PC-9 (cell line): ENCODE data around the gene UGT1A7. TPM values are rescaled to one million over a fixed set of nuclear protein-coding genes. Genes with fewer than 3 reads are reported as not detected.

Source experiments
- BruUV-seq: library from RNA; stranded (reverse); fragments of 400-500 nt; replicated peaks from 2 replicates; lab custom pipeline; 2021; lab: Mats Ljungman, UMichigan
- CTCF ChIA-PET: fragments of 300-600 bp; sonication (Branson Sonifier 250); formaldehyde crosslinking; loops from one replicate; lab custom pipeline; 2022; ENCODE audit warnings: antibody characterized with exemption; lab: Charles Lee
- POLR2A ChIA-PET: fragments of 300-600 bp; sonication (Branson Sonifier 250); formaldehyde crosslinking; loops from one replicate; lab custom pipeline; 2022; ENCODE audit warnings: antibody characterized with exemption; ENCODE audit not compliant: unreplicated experiment; lab: Charles Lee
- DNase-seq, 2 experiments: peaks; one replicate each; pipeline versions ENCODE4 v3.0.0 to v3.0.0-alpha.2; 2015 to 2022; ENCODE audit warnings: mixed read lengths in 1 of 2
- H2AFZ ChIP-seq: fragments of 200-600 bp; sonication (generic); 2 replicates; pipeline ENCODE4 v1.8.1; 2017; ENCODE audit warnings: antibody characterized with exemption
- H3F3A ChIP-seq: fragments of 200-600 bp; sonication (generic); 2 replicates; pipeline ENCODE4 v1.8.1; 2017; ENCODE audit warnings: antibody characterized with exemption, mild to moderate bottlenecking, low read depth; ENCODE audit not compliant: insufficient read depth
- H3K27ac ChIP-seq: fragments of 200-600 bp; sonication (generic); 2 replicates; pipeline ENCODE4 v1.6.1; 2016; ENCODE audit warnings: mixed run types
- H3K27me3 ChIP-seq: fragments of 200-600 bp; sonication (generic); 2 replicates; pipeline ENCODE4 v1.6.1; 2016; ENCODE audit warnings: low read depth, mixed run types; ENCODE audit not compliant: insufficient read depth
- H3K36me3 ChIP-seq: fragments of 200-600 bp; sonication (generic); 2 replicates; pipeline ENCODE4 v1.6.1; 2016; ENCODE audit warnings: low read depth, mixed run types
- H3K4me1 ChIP-seq: fragments of 200-600 bp; sonication (generic); replicated peaks from 2 replicates; pipeline ENCODE4 v1.6.1; 2016; ENCODE audit warnings: mixed run types; ENCODE audit not compliant: insufficient read depth
- H3K4me2 ChIP-seq: fragments of 200-600 bp; sonication (generic); 2 replicates; pipeline ENCODE4 v1.6.1; 2017; ENCODE audit warnings: mixed run types
- H3K4me3 ChIP-seq: fragments of 200-600 bp; sonication (generic); 2 replicates; pipeline ENCODE4 v1.6.1; 2016; ENCODE audit warnings: mixed run types
- H3K79me2 ChIP-seq: fragments of 200-600 bp; sonication (generic); 2 replicates; pipeline ENCODE4 v1.6.1; 2017; ENCODE audit warnings: low read depth, mixed run types
- H3K9me2 ChIP-seq: fragments of 200-600 bp; sonication (generic); 2 replicates; pipeline ENCODE4 v1.8.1; 2017; ENCODE audit warnings: mild to moderate bottlenecking; ENCODE audit not compliant: insufficient read depth
- H3K9me3 ChIP-seq: fragments of 200-600 bp; sonication (generic); 2 replicates; pipeline ENCODE4 v1.8.1; 2016; ENCODE audit warnings: low read depth; ENCODE audit not compliant: insufficient read depth
- H4K20me1 ChIP-seq: fragments of 200-600 bp; sonication (generic); 2 replicates; pipeline ENCODE4 v1.8.1; 2017; ENCODE audit not compliant: insufficient read depth
- EZH2 ChIP-seq: fragments of 200-600 bp; sonication (generic); IDR thresholded peaks from 2 replicates; pipeline ENCODE4 v1.8.0; 2017; ENCODE audit warnings: antibody characterized with exemption, low read depth
- intact Hi-C: fragments of 100-400 bp; cut with micrococcal nuclease; formaldehyde crosslinking; loops from one replicate; pipeline ENCODE4 v1.10.0; 2022; ENCODE audit not compliant: unreplicated experiment
- total RNA-seq: library from RNA; stranded (reverse); gene quantifications from 2 replicates; pipeline ENCODE4 v1.2.3, GENCODE V29; 2021
- TF ChIP-seq, protein P1 (sequence below): fragments of 200-600 bp; sonication (generic); conservative IDR thresholded peaks from 2 replicates; pipeline ENCODE4 v1.6.1; 2017; ENCODE audit warnings: mixed run types, antibody characterized with exemption, mild to moderate bottlenecking, moderate library complexity

UGT1A7 gene
- total RNA-seq, 1 experiment from 2014 or later = 20.3 TPM

DNA sequence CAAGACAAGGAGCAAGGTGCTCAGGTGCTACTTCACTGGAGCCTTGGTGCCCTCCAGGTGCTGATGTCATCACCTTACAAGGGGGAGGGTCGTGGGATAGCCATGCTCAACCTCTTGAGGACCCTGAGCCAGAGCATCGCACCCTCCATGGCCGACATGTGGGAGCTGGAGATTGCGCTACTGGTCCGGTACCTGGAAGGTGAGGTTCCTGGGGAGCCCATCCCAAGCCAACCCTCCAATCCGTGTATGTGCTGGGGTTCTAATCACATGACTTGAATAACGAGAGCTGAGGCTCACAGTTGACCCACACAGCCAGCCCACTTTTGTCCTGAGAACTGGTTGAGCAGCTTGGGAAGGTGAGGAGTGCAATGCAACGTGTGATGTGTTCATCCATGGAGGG, 122.3 kb downstream of the UGT1A7 start:
- Histone ChIP-seq H3K4me1 (peaks cover 7% of the 10 kb centered on the region), H3K9me2 (no peaks in the 10 kb centered on the region), H3K79me2 (no peaks in the 10 kb centered on the region), H3K9me3 (no peaks in the 10 kb centered on the region), H3K27me3 (no peaks in the 10 kb centered on the region; the same call in 1 of the 2 replicates), H3K27ac (no peak overlapping the region), H2AFZ (no peak overlapping the region), H3F3A (no peaks in the 10 kb centered on the region), H4K20me1 (no peaks in the 10 kb centered on the region), H3K4me2 (no peak overlapping the region), H3K4me3 (no peak overlapping the region), H3K36me3 (no peaks in the 10 kb centered on the region)
- no peak for TF ChIP-seq EZH2
- TF ChIP-seq, protein P1, sequence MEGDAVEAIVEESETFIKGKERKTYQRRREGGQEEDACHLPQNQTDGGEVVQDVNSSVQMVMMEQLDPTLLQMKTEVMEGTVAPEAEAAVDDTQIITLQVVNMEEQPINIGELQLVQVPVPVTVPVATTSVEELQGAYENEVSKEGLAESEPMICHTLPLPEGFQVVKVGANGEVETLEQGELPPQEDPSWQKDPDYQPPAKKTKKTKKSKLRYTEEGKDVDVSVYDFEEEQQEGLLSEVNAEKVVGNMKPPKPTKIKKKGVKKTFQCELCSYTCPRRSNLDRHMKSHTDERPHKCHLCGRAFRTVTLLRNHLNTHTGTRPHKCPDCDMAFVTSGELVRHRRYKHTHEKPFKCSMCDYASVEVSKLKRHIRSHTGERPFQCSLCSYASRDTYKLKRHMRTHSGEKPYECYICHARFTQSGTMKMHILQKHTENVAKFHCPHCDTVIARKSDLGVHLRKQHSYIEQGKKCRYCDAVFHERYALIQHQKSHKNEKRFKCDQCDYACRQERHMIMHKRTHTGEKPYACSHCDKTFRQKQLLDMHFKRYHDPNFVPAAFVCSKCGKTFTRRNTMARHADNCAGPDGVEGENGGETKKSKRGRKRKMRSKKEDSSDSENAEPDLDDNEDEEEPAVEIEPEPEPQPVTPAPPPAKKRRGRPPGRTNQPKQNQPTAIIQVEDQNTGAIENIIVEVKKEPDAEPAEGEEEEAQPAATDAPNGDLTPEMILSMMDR = no peak
- no peak for DNase-seq
- intact Hi-C loops = no loop called here
- no TSS peak for BruUV-seq
- POLR2A ChIA-PET = interaction anchor here (0.5 kb wide), 1 partner anchor 54 kb away, joined by 5 read pairs; no protein-coding TSS in a partner anchor
- CTCF ChIA-PET = no interaction called here

DNA sequence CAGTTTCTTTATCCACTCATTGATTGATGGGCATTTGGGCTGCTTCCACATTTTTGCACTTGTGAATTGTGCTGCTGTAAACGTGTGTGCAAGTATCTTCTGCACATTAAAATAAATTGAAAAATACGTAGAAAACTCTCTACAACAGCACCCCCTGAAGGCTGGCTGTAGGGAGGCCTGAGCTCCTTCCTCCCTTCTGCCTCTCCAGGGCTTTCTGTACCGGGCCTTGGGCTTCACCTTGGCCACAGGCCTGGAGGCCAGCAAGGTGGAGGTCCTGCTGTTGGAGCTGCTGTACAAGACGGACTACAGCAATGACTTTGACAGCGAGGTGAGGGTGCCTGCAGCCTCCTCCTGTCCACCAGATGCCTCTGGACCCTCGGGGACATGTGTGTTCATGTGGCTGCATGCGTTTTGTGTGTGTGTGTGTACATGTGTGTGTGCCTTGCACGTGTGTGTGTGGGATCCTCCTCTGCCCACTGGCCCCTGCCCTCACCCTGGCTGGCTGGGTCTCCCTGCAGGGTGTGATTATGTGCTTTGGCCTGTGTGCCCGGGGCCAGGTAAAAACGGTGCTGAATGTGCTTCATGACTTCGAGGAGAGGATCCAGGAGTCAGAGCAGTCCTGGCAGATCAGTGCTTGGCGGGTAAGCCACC, 125.6 kb downstream of the UGT1A7 start:
- intact Hi-C loops = no loop called here
- Histone ChIP-seq H3K4me2 (no peak overlapping the region), H3K9me2 (no peaks in the 10 kb centered on the region), H3K4me3 (no peak overlapping the region), H3K79me2 (no peaks in the 10 kb centered on the region), H3K27ac (no peak overlapping the region), H3F3A (no peaks in the 10 kb centered on the region), H3K36me3 (no peaks in the 10 kb centered on the region), H2AFZ (no peak overlapping the region), H4K20me1 (no peaks in the 10 kb centered on the region), H3K27me3 (no peaks in the 10 kb centered on the region; the same call in 1 of the 2 replicates), H3K9me3 (no peaks in the 10 kb centered on the region), H3K4me1 (no peaks in the 10 kb centered on the region)
- no peak for DNase-seq
- ChIA-PET CTCF (interaction anchor here (0.6 kb wide), 1 partner anchor 38 kb away, joined by 3 read pairs; no protein-coding TSS in a partner anchor), POLR2A (no interaction called here)
- TF ChIP-seq EZH2 = no peak
- TF ChIP-seq, protein P1 = peak; percentile 43; the same call in 1 of the 2 replicates
- BruUV-seq = no TSS peak

DNA sequence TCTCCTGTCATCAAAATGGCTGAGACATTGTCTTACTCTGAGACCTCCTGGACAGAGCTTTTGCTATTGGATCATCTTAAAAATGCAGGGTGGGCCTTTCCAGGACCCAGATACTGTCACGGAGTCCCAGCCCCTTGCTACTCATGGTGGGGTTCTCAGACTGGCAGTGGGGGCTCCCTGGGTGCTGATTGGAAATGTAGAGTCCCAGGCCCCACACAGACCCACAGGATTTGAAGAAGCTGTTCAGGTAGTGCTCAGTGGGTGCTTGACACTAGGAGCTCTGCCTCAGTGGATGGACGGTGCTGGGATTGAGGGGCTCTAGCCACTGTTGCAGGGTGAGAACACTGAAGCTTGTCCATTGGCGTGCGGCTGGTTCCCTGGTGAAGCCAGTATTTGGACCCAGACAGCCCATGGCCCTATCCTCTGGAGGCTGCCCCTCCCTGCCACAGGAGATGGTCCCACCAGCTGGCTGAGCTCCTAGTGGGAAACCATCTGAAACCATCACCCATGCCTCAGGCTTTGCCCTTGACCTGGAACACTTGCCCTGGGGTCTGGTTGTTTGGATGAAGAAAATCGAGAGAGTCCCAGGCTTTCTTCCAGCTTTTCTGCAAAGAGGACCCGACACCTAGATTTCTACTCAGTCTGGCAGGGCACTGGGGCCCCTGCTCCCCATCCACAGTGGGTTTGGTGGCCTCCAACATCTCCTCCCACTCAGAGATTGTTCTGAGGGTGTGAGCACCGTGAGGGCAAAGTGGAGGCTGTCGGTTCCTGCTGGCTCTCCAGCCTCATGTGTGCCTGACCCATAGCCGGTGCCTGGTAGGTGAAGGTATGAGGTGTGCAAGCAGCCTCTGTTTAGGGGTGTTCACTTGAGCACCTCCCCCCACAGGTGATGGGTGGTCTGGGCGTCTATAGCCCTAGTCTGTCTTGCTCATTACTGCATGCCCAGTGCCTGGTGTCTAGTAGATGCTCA, 126.5 kb downstream of the UGT1A7 start:
- BruUV-seq = no TSS peak
- Histone ChIP-seq H3K4me1 (no peaks in the 10 kb centered on the region), H3K79me2 (no peaks in the 10 kb centered on the region), H3K4me2 (no peak overlapping the region), H3K27ac (no peak overlapping the region), H3K36me3 (no peaks in the 10 kb centered on the region), H3K9me3 (no peaks in the 10 kb centered on the region), H3K27me3 (no peaks in the 10 kb centered on the region; the same call in 1 of the 2 replicates), H2AFZ (no peak overlapping the region), H3K9me2 (no peaks in the 10 kb centered on the region), H3F3A (no peaks in the 10 kb centered on the region), H4K20me1 (no peaks in the 10 kb centered on the region), H3K4me3 (no peak overlapping the region)
- TF ChIP-seq, protein P1 = no peak
- TF ChIP-seq EZH2 = no peak
- ChIA-PET CTCF (interaction anchor here (0.6 kb wide), 1 partner anchor 37 kb away, joined by 3 read pairs; no protein-coding TSS in a partner anchor), POLR2A (interaction anchor here (0.5 kb wide), 1 partner anchor 885 kb away, joined by 6 read pairs; no protein-coding TSS in a partner anchor)
- intact Hi-C loops = no loop called here
- no peak for DNase-seq
